Stomach (tissue), 9 donors: ENCODE measurements around the gene LENG1. TPM values are rescaled to one million over a fixed set of nuclear protein-coding genes. Genes with fewer than 3 reads are reported as not detected.

ENCODE experiments used
- DNase-seq, 2 donors: peaks; one replicate each; pipeline versions ENCODE4 v3.0.0 to v3.0.0-alpha.2; 2013 to 2019
- H3K27ac ChIP-seq, 5 donors: fragments of 200-600 bp in 4 of 5; sonication (generic) in 4 of 5; one replicate each; pipeline ENCODE4 v1.5.1; 2013 to 2019; ENCODE audit warnings: mild to moderate bottlenecking in 1 of 5, moderate library complexity in 1 of 5
- H3K27me3 ChIP-seq, 3 donors: fragments of 200-600 bp; sonication (generic); one replicate each; pipeline ENCODE4 v1.5.1; 2017 to 2019; ENCODE audit warnings: mixed run types in 1 of 3
- H3K36me3 ChIP-seq, 4 donors: fragments of 200-600 bp; sonication (generic); 1 replicate in 3 of 4; 2 replicates in 1 of 4; pipeline ENCODE4 v1.5.1; 2016 to 2019
- H3K4me1 ChIP-seq, 4 donors: fragments of 200-600 bp; sonication (generic); one replicate each; pipeline ENCODE4 v1.5.1; 2016 to 2019
- H3K4me3 ChIP-seq, 4 donors: fragments of 200-600 bp; sonication (generic) in 3 of 4; one replicate each; pipeline ENCODE4 v1.5.1; 2016 to 2019; ENCODE audit warnings: mild to moderate bottlenecking in 1 of 4
- H3K9me3 ChIP-seq, 4 donors: fragments of 200-600 bp; sonication (generic); one replicate each; pipeline ENCODE4 v1.5.1; 2016 to 2019
- EP300 ChIP-seq: sonication (generic); formaldehyde crosslinking; IDR thresholded peaks from one replicate; pipeline ENCODE4 v1.6.1; 2017; ENCODE audit warnings: antibody characterized with exemption
- POLR2A ChIP-seq, 4 donors: fragments of 450-650 bp; IDR thresholded peaks; one replicate each; pipeline ENCODE4 v1.6.1; 2016; ENCODE audit warnings: antibody characterized with exemption in 4 of 4, control low read depth in 2 of 4, mild to moderate bottlenecking in 1 of 4, moderate library complexity in 1 of 4
- POLR2AphosphoS5 ChIP-seq, 3 donors: sonication (generic); formaldehyde crosslinking; IDR thresholded peaks; one replicate each; pipeline ENCODE4 v1.6.1; 2016; ENCODE audit warnings: antibody characterized with exemption in 3 of 3
- WGBS, 5 donors: extraction: QIAGEN DNeasy Blood & Tissue Kit in 3 of 5; methylation state at CpG; one replicate each; pipeline versions ENCODE4 v1.1.5 to v1.1.7; 2013 to 2018; 5-methylcytosine and 5-hydroxymethylcytosine counted together
- intact Hi-C: fragments of 100-400 bp; cut with DNase I; formaldehyde crosslinking; loops from one replicate; pipeline ENCODE4 v1.15.1; 2023; ENCODE audit warnings: low total_unique reads
- polyA plus RNA-seq, 3 donors: library from polyadenylated mRNA; stranded (reverse); fragments of 200-250 nt; gene quantifications; one replicate each; pipeline ENCODE4 v1.2.3, GENCODE V29; 2013
- total RNA-seq, 5 donors: library from RNA; depleted of rRNA; stranded (reverse); fragments of >200 nt; gene quantifications; one replicate each; pipeline versions ENCODE4 v1.1.0 to v1.2.3, GENCODE V29; 2014 to 2016
- TF ChIP-seq, protein P1 (sequence below), 7 experiments: fragments of 450-650 bp in 4 of 7; fragments of 200-600 bp in 3 of 7; sonication (generic) in 3 of 7; IDR thresholded peaks; one replicate each; pipeline ENCODE4 v1.5.1; 2016 to 2019; ENCODE audit warnings: antibody characterized with exemption in 7 of 7, control low read depth in 2 of 7, mild to moderate bottlenecking in 1 of 7
- donor health status: healthy with polysubstance abuse.
- donor health status: Bipolar disorder and iron deficiency.
- donor health status: healthy.

The LENG1 gene
- total and polyA plus RNA-seq, 8 donors: 4.2 to 35.6 (median 10.3) TPM; not detected in 2

DNA sequence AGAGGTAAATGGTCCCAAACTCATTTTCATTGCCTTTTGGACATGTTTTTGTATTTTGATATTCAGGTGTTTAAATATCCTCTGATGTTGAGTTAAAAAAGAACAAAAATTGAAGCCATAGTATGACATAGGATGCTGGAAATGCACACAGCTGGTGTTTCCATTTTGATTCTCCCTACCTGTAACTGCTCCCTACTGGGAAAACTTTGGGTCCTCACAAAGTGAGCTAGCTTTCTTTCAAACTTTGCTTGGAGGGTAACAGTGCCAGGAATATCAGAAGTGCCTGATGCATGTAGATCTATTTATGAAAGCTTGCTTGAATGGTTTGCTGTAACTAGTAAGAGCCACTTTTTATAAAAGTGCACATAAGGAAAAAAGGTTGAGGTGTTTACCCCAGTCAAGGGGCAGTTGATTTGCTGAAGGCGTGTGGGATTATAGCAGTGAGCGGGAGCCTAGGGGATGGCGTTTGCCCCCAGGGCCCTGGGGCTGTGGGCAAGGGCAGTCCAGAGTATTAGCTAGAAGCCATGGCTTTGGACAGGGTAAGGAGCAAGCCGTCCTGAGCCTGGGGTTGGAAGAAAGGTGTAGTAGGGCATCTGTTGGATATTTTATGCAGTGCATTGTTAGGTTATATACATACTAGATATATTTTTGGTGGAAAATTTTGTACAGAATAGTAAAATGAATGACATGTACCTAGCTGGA, 45.4 kb upstream of the LENG1 start:
- peak overlapping the region in 2 of 4 donors; percentile 81 to 89 for H3K4me3 ChIP-seq
- peak overlapping the region in 2 of 5 donors; percentile 89 to 94 for H3K27ac ChIP-seq
- H3K27me3 ChIP-seq: no peaks in the 10 kb centered on the region
- H3K4me1 ChIP-seq: peaks cover 77 to 91% (median 90%) of the 10 kb centered on the region in 4 donors
- peaks cover 59 to 76% (median 71%) of the 10 kb centered on the region in 4 donors for H3K36me3 ChIP-seq
- 73 to 84% (median 79%) methylated on average over 4 of the region's 4 CpGs for WGBS, 5 donors
- no peak for DNase-seq
- no peak for TF ChIP-seq POLR2A (IDR thresholded peaks at IDR 0.05)
- no peak for TF ChIP-seq EP300
- no peak for TF ChIP-seq POLR2AphosphoS5 (IDR thresholded peaks at IDR 0.05)
- TF ChIP-seq, protein P1, sequence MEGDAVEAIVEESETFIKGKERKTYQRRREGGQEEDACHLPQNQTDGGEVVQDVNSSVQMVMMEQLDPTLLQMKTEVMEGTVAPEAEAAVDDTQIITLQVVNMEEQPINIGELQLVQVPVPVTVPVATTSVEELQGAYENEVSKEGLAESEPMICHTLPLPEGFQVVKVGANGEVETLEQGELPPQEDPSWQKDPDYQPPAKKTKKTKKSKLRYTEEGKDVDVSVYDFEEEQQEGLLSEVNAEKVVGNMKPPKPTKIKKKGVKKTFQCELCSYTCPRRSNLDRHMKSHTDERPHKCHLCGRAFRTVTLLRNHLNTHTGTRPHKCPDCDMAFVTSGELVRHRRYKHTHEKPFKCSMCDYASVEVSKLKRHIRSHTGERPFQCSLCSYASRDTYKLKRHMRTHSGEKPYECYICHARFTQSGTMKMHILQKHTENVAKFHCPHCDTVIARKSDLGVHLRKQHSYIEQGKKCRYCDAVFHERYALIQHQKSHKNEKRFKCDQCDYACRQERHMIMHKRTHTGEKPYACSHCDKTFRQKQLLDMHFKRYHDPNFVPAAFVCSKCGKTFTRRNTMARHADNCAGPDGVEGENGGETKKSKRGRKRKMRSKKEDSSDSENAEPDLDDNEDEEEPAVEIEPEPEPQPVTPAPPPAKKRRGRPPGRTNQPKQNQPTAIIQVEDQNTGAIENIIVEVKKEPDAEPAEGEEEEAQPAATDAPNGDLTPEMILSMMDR (IDR thresholded peaks at IDR 0.05): no peak
- H3K9me3 ChIP-seq: no peaks in the 10 kb centered on the region
- intact Hi-C loops: no loop called here

DNA sequence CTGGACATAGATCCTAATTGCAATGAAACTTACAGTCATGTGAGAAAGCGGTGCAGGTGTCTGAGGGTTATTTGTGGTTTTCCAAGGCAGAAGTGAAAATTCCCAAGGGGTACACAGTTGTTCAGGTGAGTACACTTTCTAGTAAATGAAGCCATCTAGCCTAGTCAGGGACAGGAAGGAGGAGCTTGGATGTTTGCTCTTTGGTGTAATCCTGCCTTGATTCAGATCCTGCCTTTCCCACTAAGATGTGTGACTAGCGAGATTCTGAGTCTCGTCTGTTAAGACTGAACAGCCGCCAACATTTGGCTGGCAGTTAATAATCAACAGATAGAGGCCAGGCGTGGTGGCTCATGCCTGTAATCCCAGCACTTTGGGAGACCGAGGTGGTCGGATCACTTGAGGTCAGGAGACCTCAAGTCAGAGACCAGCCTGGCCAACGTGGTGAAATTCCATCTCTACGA, 43.7 kb upstream of the LENG1 start:
- no peaks in the 10 kb centered on the region for H3K27me3 ChIP-seq
- intact Hi-C loops: no loop called here
- H3K4me3 ChIP-seq: peak overlapping the region in 2 of 4 donors; percentile 81 to 89
- peaks cover 64 to 79% (median 74%) of the 10 kb centered on the region in 4 donors for H3K4me1 ChIP-seq
- H3K27ac ChIP-seq: peak overlapping the region in 4 of 5 donors; percentile 15 to 89 (median 36)
- 22 to 46% (median 27%) methylated on average over 7 to 9 of the region's 9 CpGs for WGBS, 5 donors
- DNase-seq: peak; percentile 46 to 59
- no peaks in the 10 kb centered on the region for H3K9me3 ChIP-seq
- TF ChIP-seq POLR2A (IDR thresholded peaks at IDR 0.05): no peak
- peak in 1 of 3 donors; percentile 4 for TF ChIP-seq POLR2AphosphoS5 (IDR thresholded peaks at IDR 0.05)
- H3K36me3 ChIP-seq: peaks cover 59 to 68% (median 67%) of the 10 kb centered on the region in 4 donors

DNA sequence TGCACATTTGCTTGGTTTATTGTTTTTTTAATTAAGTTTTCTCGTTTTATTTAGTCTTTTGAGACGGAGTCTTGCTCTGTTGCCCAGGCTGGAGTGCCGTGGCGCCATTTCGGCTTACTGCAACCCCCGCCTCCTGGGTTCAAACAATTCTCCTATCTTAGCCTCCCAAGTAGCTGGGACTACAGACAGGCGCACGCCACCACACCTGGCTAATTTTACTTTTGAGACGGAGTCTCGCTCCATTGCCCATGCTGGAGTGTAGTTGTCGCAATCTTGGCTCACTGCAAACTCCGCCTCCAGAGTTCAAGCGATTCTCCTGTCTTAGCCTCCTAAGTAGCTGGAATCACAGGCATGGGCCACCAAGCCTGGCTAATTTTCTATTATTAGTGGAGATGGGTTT, 42.5 kb upstream of the LENG1 start:
- WGBS, 5 donors: 46 to 64% (median 59%) methylated on average over 13 of the region's 13 CpGs
- intact Hi-C loops: no loop called here
- DNase-seq: no peak
- Histone ChIP-seq H3K27ac (peak overlapping the region in 4 of 5 donors; percentile 91 to 97 (median 94)), H3K36me3 (peaks cover 48 to 56% (median 55%) of the 10 kb centered on the region in 4 donors), H3K4me1 (peaks cover 54 to 67% (median 62%) of the 10 kb centered on the region in 4 donors), H3K4me3 (peak overlapping the region; percentile 66 to 89 (median 76)), H3K9me3 (no peaks in the 10 kb centered on the region), H3K27me3 (no peaks in the 10 kb centered on the region)
- TF ChIP-seq POLR2A (IDR thresholded peaks at IDR 0.05) (no peak), EP300 (no peak), POLR2AphosphoS5 (IDR thresholded peaks at IDR 0.05) (no peak)
- TF ChIP-seq, protein P1 (IDR thresholded peaks at IDR 0.05): no peak

DNA sequence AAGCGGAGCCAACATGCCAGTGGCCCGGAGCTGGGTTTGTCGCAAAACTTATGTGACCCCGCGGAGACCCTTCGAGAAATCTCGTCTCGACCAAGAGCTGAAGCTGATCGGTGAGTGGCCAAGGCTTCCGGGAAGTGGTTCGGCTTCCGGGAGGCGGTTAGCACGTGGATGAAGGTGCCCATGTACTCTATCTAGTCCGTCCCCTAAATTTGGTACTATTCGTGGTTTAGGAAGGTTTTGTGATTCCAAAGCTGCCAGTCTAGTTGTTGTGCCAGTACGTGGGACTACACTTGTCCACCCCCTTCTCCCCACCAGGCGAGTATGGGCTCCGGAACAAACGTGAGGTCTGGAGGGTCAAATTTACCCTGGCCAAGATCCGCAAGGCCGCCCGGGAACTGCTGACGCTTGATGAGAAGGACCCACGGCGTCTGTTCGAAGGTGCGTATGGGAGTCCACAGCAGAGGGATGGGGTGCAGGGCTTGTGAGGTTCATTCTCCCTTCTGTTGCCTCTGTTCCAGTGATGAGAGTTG, 41.7 kb upstream of the LENG1 start:
- intact Hi-C loops: no loop called here
- TF ChIP-seq, protein P1 (IDR thresholded peaks at IDR 0.05): no peak
- TF ChIP-seq POLR2AphosphoS5 (IDR thresholded peaks at IDR 0.05): no peak
- no peak for TF ChIP-seq EP300
- no peak for TF ChIP-seq POLR2A (IDR thresholded peaks at IDR 0.05)
- H3K27me3 ChIP-seq: no peaks in the 10 kb centered on the region
- H3K36me3 ChIP-seq: peaks cover 41 to 49% (median 47%) of the 10 kb centered on the region in 4 donors
- peaks cover 46 to 60% (median 54%) of the 10 kb centered on the region in 4 donors for H3K4me1 ChIP-seq
- H3K4me3 ChIP-seq: peak overlapping the region; percentile 66 to 89 (median 76)
- no peak for DNase-seq
- no peaks in the 10 kb centered on the region for H3K9me3 ChIP-seq
- 0 to 3% (median 1%) methylated on average over 17 to 28 of the region's 28 CpGs for WGBS, 5 donors
- H3K27ac ChIP-seq: peak overlapping the region; percentile 91 to 97 (median 94)
